GM12892 (cell line): Measurements from ENCODE around the gene TMUB1.

Experiments used
- POLR2A ChIP-seq: IDR thresholded peaks from 2 replicates; pipeline ENCODE4 v1.6.1; 2011; ENCODE audit warnings: low read depth, low read length, control low read depth
- POLR2AphosphoS5 ChIP-seq: IDR thresholded peaks from 2 replicates; pipeline ENCODE4 v1.6.1; 2011; ENCODE audit warnings: low read depth, low read length, control low read depth
- TAF1 ChIP-seq: IDR thresholded peaks from 2 replicates; pipeline ENCODE4 v1.6.1; 2011; ENCODE audit warnings: low read depth, mild to moderate bottlenecking, control low read depth, low read length, borderline replicate concordance

DNA sequence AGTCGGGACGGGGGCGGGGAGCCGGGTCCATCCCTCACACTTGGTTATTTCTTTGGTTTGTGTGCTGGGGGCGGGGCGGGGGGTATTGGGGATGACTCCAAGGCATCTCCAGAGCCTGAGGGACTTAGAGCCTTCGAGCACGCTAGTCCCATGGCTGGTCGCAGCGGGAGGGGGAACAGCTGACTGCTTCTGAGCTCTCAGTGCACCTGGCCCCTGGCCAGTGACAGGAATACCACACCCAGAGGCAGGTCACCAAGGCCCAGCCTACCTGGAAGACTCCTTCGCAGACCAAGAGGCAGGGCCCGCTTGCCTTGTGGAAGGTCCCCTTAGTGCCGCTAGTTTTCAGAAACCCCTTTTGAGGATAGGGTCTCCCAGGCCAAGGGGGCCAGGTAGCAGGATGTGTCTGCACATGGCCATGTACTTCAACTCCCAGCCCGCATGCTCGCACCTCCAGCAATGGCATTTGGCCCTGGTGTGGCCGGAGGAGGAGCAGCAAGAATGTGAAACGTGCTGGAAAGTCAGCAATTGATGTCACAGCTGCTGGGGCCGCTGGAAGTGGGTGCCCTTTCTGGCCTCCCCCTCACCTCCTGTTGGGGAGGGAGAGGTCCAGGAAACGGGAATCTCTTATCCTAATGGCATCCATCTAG is 43.3 kb upstream of the TMUB1 start:
- no peak for TF ChIP-seq POLR2A
- no peak for TF ChIP-seq POLR2AphosphoS5
- TF ChIP-seq TAF1: no peak
